Tibial nerve (tissue), 4 donors: ENCODE measurements around the gene MMD. TPM values are rescaled to one million over a fixed set of nuclear protein-coding genes. Genes with fewer than 3 reads are reported as not detected.
"Not testable (repeated sequence)": the region's sequence is repeated elsewhere in the genome, so short reads cannot be mapped to it uniquely, and the experiment has no call there.

Experiments used
- DNase-seq, 2 donors: peaks; one replicate each; pipeline ENCODE4 v3.0.0-alpha.2; 2019; ENCODE audit warnings: low spot score in 2 of 2
- H3K27ac ChIP-seq, 4 donors: fragments of 200-600 bp; sonication (generic) in 3 of 4; one replicate each; pipeline ENCODE4 v1.5.1; 2017 to 2019; ENCODE audit warnings: mild to moderate bottlenecking in 1 of 4
- H3K27me3 ChIP-seq, 2 donors: fragments of 200-600 bp; sonication (generic) in 1 of 2; one replicate each; pipeline versions ENCODE4 v1.5.1 to v1.6.0; 2017 to 2019
- H3K36me3 ChIP-seq, 3 donors: fragments of 200-600 bp; sonication (generic); one replicate each; pipeline ENCODE4 v1.5.1; 2018 to 2019
- H3K4me1 ChIP-seq, 4 donors: fragments of 200-600 bp; sonication (generic) in 3 of 4; one replicate each; pipeline ENCODE4 v1.5.1; 2017 to 2019
- H3K4me3 ChIP-seq, 4 donors: fragments of 200-600 bp; sonication (generic) in 3 of 4; one replicate each; pipeline ENCODE4 v1.5.1; 2017 to 2019; ENCODE audit warnings: mild to moderate bottlenecking in 1 of 4, moderate library complexity in 1 of 4
- H3K9me3 ChIP-seq, 4 donors: fragments of 200-600 bp; sonication (generic) in 3 of 4; one replicate each; pipeline ENCODE4 v1.5.1; 2017 to 2019
- EP300 ChIP-seq, 2 donors: sonication (generic); formaldehyde crosslinking; IDR thresholded peaks; one replicate each; pipeline ENCODE4 v1.6.1; 2017; ENCODE audit warnings: antibody characterized with exemption in 2 of 2, mild to moderate bottlenecking in 1 of 2
- POLR2A ChIP-seq, 2 donors: fragments of 450-650 bp; IDR thresholded peaks; one replicate each; pipeline ENCODE4 v1.6.1; 2017; ENCODE audit warnings: antibody characterized with exemption in 2 of 2, mild to moderate bottlenecking in 2 of 2, moderate library complexity in 2 of 2
- WGBS, 2 donors: methylation state at CpG; one replicate each; pipeline ENCODE4 v1.1.5; 2018; 5-methylcytosine and 5-hydroxymethylcytosine counted together
- total RNA-seq, 4 donors: library from RNA; depleted of rRNA; stranded (reverse); fragments of >200 nt; gene quantifications; one replicate each; pipeline ENCODE4 v1.1.0, GENCODE V29; 2016
- TF ChIP-seq, protein P1 (sequence below), 5 experiments: fragments of 200-600 bp in 3 of 5; fragments of 450-650 bp in 2 of 5; sonication (generic) in 3 of 5; IDR thresholded peaks; one replicate each; pipeline ENCODE4 v1.5.1; 2016 to 2019; ENCODE audit warnings: antibody characterized with exemption in 5 of 5, mild to moderate bottlenecking in 3 of 5, moderate library complexity in 2 of 5

MMD gene
- total RNA-seq, 4 donors from 2014 or later = 16.1 to 60.9 (median 37.7) TPM

DNA sequence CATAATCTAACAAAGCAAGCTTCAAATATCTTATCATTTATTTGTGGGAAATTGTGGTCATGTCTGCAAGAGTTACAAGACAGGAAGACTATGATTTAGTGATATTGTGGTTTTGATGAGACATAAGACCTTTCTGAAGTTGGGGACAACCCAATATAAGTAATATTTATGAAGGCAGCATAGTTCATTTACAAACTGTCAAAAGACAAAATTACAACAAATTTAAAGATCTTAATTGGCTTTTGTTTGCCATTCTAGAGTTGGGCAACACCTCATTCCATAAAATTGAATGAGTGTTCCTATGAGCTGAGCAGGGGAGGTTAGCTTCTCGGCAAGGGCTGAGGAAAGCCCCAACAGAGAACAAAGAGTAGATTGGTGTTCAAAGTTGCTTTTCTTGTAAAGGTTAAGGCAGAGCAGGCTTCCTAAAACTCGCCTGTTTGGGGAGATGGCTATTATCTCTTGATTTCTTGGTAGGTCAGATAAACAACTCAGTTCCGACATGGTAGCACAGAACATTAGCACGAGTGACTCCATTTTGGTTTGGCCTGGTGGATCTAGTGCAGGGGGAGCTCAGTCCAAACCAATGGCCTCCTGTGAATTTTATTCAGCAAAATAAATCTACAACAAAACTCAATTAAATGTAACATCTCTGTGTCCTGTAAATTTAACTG is 10.9 kb upstream of the MMD start:
- TF ChIP-seq, protein P1, sequence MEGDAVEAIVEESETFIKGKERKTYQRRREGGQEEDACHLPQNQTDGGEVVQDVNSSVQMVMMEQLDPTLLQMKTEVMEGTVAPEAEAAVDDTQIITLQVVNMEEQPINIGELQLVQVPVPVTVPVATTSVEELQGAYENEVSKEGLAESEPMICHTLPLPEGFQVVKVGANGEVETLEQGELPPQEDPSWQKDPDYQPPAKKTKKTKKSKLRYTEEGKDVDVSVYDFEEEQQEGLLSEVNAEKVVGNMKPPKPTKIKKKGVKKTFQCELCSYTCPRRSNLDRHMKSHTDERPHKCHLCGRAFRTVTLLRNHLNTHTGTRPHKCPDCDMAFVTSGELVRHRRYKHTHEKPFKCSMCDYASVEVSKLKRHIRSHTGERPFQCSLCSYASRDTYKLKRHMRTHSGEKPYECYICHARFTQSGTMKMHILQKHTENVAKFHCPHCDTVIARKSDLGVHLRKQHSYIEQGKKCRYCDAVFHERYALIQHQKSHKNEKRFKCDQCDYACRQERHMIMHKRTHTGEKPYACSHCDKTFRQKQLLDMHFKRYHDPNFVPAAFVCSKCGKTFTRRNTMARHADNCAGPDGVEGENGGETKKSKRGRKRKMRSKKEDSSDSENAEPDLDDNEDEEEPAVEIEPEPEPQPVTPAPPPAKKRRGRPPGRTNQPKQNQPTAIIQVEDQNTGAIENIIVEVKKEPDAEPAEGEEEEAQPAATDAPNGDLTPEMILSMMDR (IDR thresholded peaks at IDR 0.05) = no peak
- TF ChIP-seq POLR2A (IDR thresholded peaks at IDR 0.05) (no peak), EP300 (IDR thresholded peaks at IDR 0.05) (no peak)
- no peaks in the 10 kb centered on the region for H3K27me3 ChIP-seq
- no peaks in the 10 kb centered on the region for H3K9me3 ChIP-seq
- 81 to 82% methylated on average over 4 of the region's 4 CpGs for WGBS, 2 donors
- H3K27ac ChIP-seq = no peak overlapping the region
- no peak for DNase-seq
- no peak overlapping the region for H3K4me3 ChIP-seq
- H3K4me1 ChIP-seq = peaks cover 0 to 19% (median 8%) of the 10 kb centered on the region in 4 donors
- no peaks in the 10 kb centered on the region for H3K36me3 ChIP-seq

DNA sequence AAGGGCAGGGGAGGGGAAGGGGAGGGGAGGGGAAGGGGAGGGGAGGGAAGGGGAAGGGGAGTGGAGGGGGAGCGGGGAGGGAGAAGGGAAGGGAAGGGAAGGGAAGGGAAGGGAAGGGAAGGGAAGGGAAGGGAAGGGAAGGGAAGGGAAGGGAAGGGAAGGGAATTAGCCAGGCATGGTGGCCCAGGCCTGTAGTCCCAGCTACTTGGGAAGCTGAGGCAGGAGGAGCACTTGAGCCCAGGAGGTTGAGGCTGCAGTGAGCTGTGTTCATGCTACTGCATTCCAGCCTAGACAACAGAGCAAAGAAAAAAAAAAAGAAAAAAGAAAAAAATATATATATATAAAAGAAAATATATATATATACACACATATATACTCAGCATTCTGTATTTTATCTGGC is 10.3 kb upstream of the MMD start:
- not testable (repeated sequence) for DNase-seq, H3K4me3 ChIP-seq, H3K27me3 ChIP-seq, H3K36me3 ChIP-seq, H3K9me3 ChIP-seq, H3K27ac ChIP-seq
- H3K4me1 ChIP-seq = peaks cover 0 to 20% (median 8%) of the 10 kb centered on the region in 4 donors
- no CpG with 5 or more reads among the region's 1 CpG for WGBS, 2 donors

DNA sequence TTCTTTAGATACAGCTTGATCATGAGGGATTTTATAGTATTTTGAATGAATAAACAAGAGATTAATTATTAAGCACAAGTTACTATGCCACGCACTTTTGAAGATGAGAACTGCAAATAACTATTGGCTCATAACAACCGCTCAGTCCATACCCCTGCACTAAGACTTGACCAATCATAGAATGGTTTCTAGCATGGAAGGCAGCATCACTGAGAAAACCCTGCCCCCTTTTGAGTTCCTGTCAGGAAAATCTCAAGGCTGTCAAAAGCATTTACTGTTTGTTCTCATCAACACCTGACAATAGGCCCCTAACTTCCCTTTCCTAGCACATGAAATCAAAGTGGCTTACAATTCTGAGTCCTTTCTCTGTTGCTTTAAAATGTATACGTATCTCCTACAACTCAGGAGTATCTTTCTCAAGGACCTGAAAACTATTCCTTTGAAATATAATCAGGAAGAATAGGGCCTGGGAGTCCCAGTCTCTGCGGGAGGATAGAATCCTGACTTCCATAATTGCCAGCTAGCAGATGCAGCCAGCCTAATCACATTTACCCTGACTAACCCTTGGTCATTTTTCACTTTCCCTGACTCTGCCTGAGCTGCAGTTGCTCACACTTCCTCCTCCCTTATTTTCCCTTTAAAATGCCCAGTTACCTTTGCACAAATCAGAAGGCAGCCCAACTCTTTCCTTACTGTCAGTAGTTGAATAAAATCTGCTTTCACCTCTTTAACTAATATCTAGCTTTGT is 9.1 kb upstream of the MMD start:
- no peak for DNase-seq
- no peak for TF ChIP-seq POLR2A (IDR thresholded peaks at IDR 0.05)
- TF ChIP-seq EP300 (IDR thresholded peaks at IDR 0.05) = no peak
- TF ChIP-seq, protein P1 (IDR thresholded peaks at IDR 0.05) = no peak
- Histone ChIP-seq H3K4me1 (peaks cover 0 to 20% (median 8%) of the 10 kb centered on the region in 4 donors), H3K27me3 (no peaks in the 10 kb centered on the region), H3K27ac (peak overlapping the region in 2 of 4 donors; percentile 4 to 20), H3K4me3 (no peak overlapping the region), H3K9me3 (no peaks in the 10 kb centered on the region), H3K36me3 (no peaks in the 10 kb centered on the region)
- 72% methylated on average over 4 of the region's 4 CpGs for WGBS, 2 donors

DNA sequence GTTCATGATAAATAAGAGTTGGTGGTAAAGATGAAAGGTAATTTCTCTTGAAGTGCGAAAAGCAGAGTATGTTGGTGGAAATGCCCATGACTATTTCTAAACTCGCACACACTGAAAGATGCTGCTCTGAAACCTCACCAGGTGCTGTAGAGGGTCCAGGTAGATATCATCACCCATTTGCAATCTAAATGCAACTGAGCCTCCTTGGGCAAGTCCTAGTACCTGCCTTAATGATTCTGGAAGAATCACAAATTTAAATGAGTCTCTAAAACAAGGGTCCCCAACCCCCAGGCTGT is 5.9 kb upstream of the MMD start:
- Histone ChIP-seq H3K27ac (peak overlapping the region; percentile 9 to 92 (median 58)), H3K4me3 (no peak overlapping the region), H3K9me3 (no peaks in the 10 kb centered on the region), H3K4me1 (peaks cover 0 to 10% (median 2%) of the 10 kb centered on the region in 4 donors), H3K36me3 (no peaks in the 10 kb centered on the region), H3K27me3 (no peaks in the 10 kb centered on the region)
- DNase-seq = no peak
- TF ChIP-seq POLR2A (IDR thresholded peaks at IDR 0.05) = no peak
- no peak for TF ChIP-seq EP300 (IDR thresholded peaks at IDR 0.05)
- TF ChIP-seq, protein P1 (IDR thresholded peaks at IDR 0.05) = no peak
- 94% methylated on average over 2 of the region's 2 CpGs for WGBS, 2 donors

DNA sequence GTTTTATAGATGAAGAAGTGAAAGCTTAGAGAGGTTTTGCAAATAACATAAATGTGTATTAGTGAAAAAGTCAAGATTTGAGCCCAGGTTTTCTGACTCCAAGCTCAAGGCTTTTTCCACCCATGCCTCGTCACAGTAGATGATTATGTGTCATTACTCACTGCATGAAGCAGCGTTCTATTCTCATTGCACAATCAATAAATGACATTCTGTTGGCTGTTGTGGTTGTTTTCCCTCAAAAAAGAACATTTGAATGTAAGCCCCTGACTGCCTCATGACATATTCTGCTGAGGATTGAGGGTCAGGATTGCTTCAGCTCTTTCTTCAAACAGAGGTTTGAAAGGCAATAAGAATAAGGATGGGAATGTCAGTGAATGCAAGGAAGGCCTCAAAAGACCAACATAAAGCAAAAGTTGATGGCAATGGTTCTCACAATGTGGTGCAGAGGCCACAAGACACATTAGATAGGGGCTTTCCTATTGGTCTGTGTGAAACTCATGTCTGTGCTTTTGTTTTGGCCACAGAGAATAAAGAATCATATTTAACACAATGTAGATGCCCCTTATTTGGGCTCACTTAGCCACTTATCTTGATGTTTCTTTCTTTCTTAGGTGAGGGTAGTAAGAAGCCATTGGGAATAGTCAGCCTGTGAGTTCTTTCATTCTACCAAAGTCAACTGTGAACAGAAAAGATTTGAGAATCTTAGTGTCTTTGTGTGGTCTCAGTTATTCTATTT is 5.4 kb upstream of the MMD start:
- H3K4me1 ChIP-seq = peaks cover 0 to 15% (median 3%) of the 10 kb centered on the region in 4 donors
- H3K27ac ChIP-seq = peak overlapping the region; percentile 9 to 92 (median 58)
- TF ChIP-seq EP300 (IDR thresholded peaks at IDR 0.05) = peak; percentile 61 to 82
- TF ChIP-seq POLR2A (IDR thresholded peaks at IDR 0.05) = peak in 1 of 2 donors; percentile 9
- TF ChIP-seq, protein P1 (IDR thresholded peaks at IDR 0.05) = no peak
- no peaks in the 10 kb centered on the region for H3K36me3 ChIP-seq
- no peaks in the 10 kb centered on the region for H3K9me3 ChIP-seq
- no peak overlapping the region for H3K4me3 ChIP-seq
- DNase-seq = no peak
- H3K27me3 ChIP-seq = no peaks in the 10 kb centered on the region
- WGBS, 2 donors = 35 to 46% methylated on average over 2 of the region's 2 CpGs
